Tibial nerve (tissue), 4 donors: ENCODE data around the gene ZBED4. TPM values are rescaled to one million over a fixed set of nuclear protein-coding genes. Genes with fewer than 3 reads are reported as not detected.
A peak's percentile ranks its signal among the peaks of the same experiment; 100 is the strongest.

Experiments used
- DNase-seq, 2 donors: peaks; one replicate each; pipeline ENCODE4 v3.0.0-alpha.2; 2019; ENCODE audit warnings: low spot score in 2 of 2
- H3K27ac ChIP-seq, 4 donors: fragments of 200-600 bp; sonication (generic) in 3 of 4; one replicate each; pipeline ENCODE4 v1.5.1; 2017 to 2019; ENCODE audit warnings: mild to moderate bottlenecking in 1 of 4
- H3K27me3 ChIP-seq, 2 donors: fragments of 200-600 bp; sonication (generic) in 1 of 2; one replicate each; pipeline versions ENCODE4 v1.5.1 to v1.6.0; 2017 to 2019
- H3K36me3 ChIP-seq, 3 donors: fragments of 200-600 bp; sonication (generic); one replicate each; pipeline ENCODE4 v1.5.1; 2018 to 2019
- H3K4me1 ChIP-seq, 4 donors: fragments of 200-600 bp; sonication (generic) in 3 of 4; one replicate each; pipeline ENCODE4 v1.5.1; 2017 to 2019
- H3K4me3 ChIP-seq, 4 donors: fragments of 200-600 bp; sonication (generic) in 3 of 4; one replicate each; pipeline ENCODE4 v1.5.1; 2017 to 2019; ENCODE audit warnings: mild to moderate bottlenecking in 1 of 4, moderate library complexity in 1 of 4
- H3K9me3 ChIP-seq, 4 donors: fragments of 200-600 bp; sonication (generic) in 3 of 4; one replicate each; pipeline ENCODE4 v1.5.1; 2017 to 2019
- EP300 ChIP-seq, 2 donors: sonication (generic); formaldehyde crosslinking; IDR thresholded peaks; one replicate each; pipeline ENCODE4 v1.6.1; 2017; ENCODE audit warnings: antibody characterized with exemption in 2 of 2, mild to moderate bottlenecking in 1 of 2
- POLR2A ChIP-seq, 2 donors: fragments of 450-650 bp; IDR thresholded peaks; one replicate each; pipeline ENCODE4 v1.6.1; 2017; ENCODE audit warnings: antibody characterized with exemption in 2 of 2, mild to moderate bottlenecking in 2 of 2, moderate library complexity in 2 of 2
- WGBS, 2 donors: methylation state at CpG; one replicate each; pipeline ENCODE4 v1.1.5; 2018; 5-methylcytosine and 5-hydroxymethylcytosine counted together
- total RNA-seq, 4 donors: library from RNA; depleted of rRNA; stranded (reverse); fragments of >200 nt; gene quantifications; one replicate each; pipeline ENCODE4 v1.1.0, GENCODE V29; 2016
- TF ChIP-seq, protein P1 (sequence below), 5 experiments: fragments of 200-600 bp in 3 of 5; fragments of 450-650 bp in 2 of 5; sonication (generic) in 3 of 5; IDR thresholded peaks; one replicate each; pipeline ENCODE4 v1.5.1; 2016 to 2019; ENCODE audit warnings: antibody characterized with exemption in 5 of 5, mild to moderate bottlenecking in 3 of 5, moderate library complexity in 2 of 5

ZBED4 gene
- total RNA-seq, 4 donors from 2014 or later: 5.9 to 12.3 (median 7.3) TPM

DNA sequence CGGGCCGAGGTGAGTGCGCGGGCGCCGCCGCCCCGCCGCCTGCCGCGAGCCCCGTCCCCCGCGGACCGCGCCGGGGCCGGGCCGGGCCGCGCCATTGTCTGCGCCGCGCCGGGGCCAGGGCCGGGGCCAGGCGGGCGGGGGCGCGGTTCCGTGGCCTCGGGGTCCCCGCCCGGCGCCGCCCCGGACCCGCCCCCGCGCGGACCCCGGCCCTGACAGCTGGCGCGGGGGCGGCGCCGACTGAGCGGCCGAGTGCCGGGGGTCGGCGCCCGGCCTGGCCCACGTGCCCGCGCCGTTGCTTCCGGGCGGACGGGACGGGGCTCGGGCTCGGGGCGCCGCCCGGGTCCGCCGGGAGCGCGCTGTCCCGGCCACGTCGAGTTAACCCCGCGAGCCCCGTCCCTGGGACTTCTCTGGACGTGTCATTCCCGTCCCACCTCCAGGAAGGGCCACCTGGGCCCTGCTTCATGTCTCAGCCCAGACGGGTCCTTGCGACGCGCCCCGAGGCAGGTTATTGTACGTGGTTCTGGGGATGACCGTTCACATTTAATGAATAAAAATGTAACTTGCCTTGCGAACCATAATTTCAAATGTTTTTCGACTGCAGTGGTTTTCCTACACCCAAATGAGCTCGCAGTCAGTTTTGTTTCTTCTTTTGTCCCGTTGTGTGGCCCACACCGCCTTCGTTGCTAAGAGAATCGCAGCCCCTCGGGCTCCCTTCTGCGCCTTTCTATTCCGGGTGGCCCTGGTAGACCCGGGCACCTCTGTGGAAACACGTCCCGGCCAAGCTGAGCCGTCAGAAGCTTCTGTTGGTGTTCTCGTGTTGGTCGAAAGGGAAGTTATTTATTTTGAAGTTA, 562 bp downstream of the ZBED4 start:
- peaks cover 0 to 8% (median 0%) of the 10 kb centered on the region in 3 donors for H3K36me3 ChIP-seq
- H3K27me3 ChIP-seq: peaks cover 3 to 18% of the 10 kb centered on the region in 2 donors
- H3K4me3 ChIP-seq: peak overlapping the region; percentile 50 to 81 (median 62)
- peaks cover 0 to 37% (median 17%) of the 10 kb centered on the region in 4 donors for H3K4me1 ChIP-seq
- WGBS, 2 donors: 0 to 1% methylated on average over 23 to 26 of the region's 101 CpGs
- H3K9me3 ChIP-seq: no peaks in the 10 kb centered on the region
- no peak for TF ChIP-seq EP300 (IDR thresholded peaks at IDR 0.05)
- TF ChIP-seq, protein P1, sequence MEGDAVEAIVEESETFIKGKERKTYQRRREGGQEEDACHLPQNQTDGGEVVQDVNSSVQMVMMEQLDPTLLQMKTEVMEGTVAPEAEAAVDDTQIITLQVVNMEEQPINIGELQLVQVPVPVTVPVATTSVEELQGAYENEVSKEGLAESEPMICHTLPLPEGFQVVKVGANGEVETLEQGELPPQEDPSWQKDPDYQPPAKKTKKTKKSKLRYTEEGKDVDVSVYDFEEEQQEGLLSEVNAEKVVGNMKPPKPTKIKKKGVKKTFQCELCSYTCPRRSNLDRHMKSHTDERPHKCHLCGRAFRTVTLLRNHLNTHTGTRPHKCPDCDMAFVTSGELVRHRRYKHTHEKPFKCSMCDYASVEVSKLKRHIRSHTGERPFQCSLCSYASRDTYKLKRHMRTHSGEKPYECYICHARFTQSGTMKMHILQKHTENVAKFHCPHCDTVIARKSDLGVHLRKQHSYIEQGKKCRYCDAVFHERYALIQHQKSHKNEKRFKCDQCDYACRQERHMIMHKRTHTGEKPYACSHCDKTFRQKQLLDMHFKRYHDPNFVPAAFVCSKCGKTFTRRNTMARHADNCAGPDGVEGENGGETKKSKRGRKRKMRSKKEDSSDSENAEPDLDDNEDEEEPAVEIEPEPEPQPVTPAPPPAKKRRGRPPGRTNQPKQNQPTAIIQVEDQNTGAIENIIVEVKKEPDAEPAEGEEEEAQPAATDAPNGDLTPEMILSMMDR (IDR thresholded peaks at IDR 0.05): no peak
- TF ChIP-seq POLR2A (IDR thresholded peaks at IDR 0.05): no peak
- peak overlapping the region in 3 of 4 donors; percentile 70 to 87 (median 76) for H3K27ac ChIP-seq
- DNase-seq: no peak

DNA sequence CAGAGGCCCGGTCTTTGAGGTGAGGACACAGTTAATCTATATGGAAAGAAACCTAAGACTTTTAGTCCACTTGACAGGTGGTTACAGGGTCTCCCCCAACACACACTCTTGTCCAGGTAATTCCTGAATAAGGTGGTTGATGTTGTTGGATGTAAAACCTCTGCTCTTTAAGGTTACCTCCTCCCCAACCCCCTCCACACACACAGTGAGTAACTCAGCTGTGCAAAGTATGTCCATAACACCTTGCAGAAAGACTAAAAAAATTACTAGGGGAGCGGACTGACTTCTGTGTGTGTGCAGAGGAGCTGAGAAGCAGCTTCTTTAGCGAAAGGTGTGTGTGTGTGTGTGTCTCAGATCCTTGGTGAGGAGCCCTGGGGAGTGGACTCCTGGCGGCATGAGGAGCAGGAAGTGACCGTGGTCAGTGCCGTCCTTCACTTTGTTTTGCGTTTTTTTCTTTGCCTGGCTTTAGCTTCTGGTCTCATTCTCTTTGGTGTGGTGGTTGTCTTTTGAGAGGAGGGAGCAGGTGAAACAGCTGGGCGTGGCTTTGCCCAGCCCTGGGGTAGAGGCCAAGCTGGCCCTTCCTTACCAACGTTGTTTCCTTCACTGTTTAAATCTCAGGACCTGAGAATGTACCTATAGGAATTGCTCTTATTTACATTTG, 1.7 kb downstream of the ZBED4 start:
- no peaks in the 10 kb centered on the region for H3K9me3 ChIP-seq
- WGBS, 2 donors: 40 to 43% methylated on average over 9 of the region's 9 CpGs
- peak overlapping the region in 1 of 4 donors; percentile 76 for H3K27ac ChIP-seq
- peaks cover 0 to 7% of the 10 kb centered on the region in 2 donors for H3K27me3 ChIP-seq
- TF ChIP-seq POLR2A (IDR thresholded peaks at IDR 0.05): no peak
- TF ChIP-seq, protein P1 (IDR thresholded peaks at IDR 0.05): no peak
- no peak for TF ChIP-seq EP300 (IDR thresholded peaks at IDR 0.05)
- H3K36me3 ChIP-seq: peaks cover 0 to 8% (median 0%) of the 10 kb centered on the region in 3 donors
- H3K4me1 ChIP-seq: peaks cover 0 to 29% (median 11%) of the 10 kb centered on the region in 4 donors
- no peak for DNase-seq
- H3K4me3 ChIP-seq: peak overlapping the region in 2 of 4 donors; percentile 64 to 81

DNA sequence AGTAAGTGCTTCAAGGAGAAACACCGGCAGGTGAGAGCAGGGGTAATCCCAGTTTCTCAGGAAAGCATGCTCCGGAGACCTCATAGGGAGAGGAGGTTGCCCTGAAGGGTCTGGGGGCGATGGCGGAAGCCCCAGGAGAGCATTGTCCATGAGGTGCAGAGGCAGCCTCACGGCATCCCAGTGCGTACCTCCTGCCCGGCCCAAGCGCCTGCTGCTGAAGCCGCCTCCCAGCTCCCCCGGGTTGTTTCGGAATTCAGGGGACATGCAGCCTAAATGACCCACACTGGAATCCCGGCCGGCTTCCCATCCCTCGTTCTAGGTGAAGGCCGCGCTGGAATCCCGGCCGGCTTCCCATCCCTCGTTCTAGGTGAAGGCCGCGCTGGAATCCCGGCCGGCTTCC, 2.7 kb downstream of the ZBED4 start:
- Histone ChIP-seq H3K4me3 (no peak overlapping the region), H3K27ac (no peak overlapping the region), H3K4me1 (peaks cover 0 to 29% (median 11%) of the 10 kb centered on the region in 4 donors), H3K27me3 (no peaks in the 10 kb centered on the region), H3K9me3 (no peaks in the 10 kb centered on the region), H3K36me3 (peaks cover 0 to 8% (median 0%) of the 10 kb centered on the region in 3 donors)
- no peak for DNase-seq
- TF ChIP-seq, protein P1 (IDR thresholded peaks at IDR 0.05): no peak
- TF ChIP-seq POLR2A (IDR thresholded peaks at IDR 0.05) (no peak), EP300 (IDR thresholded peaks at IDR 0.05) (no peak)
- WGBS, 2 donors: 83 to 90% methylated on average over 8 to 22 of the region's 23 CpGs

GRCh38 chr22:49856766-49857618, 3.3 kb downstream of the ZBED4 start:
- no peak overlapping the region for H3K27ac ChIP-seq
- H3K36me3 ChIP-seq: peaks cover 0 to 8% (median 0%) of the 10 kb centered on the region in 3 donors
- DNase-seq: no peak
- WGBS, 2 donors: 85 to 92% methylated on average over 27 to 28 of the region's 31 CpGs
- no peaks in the 10 kb centered on the region for H3K9me3 ChIP-seq
- no peak overlapping the region for H3K4me3 ChIP-seq
- TF ChIP-seq, protein P1 (IDR thresholded peaks at IDR 0.05): no peak
- TF ChIP-seq POLR2A (IDR thresholded peaks at IDR 0.05) (no peak), EP300 (IDR thresholded peaks at IDR 0.05) (no peak)
- H3K27me3 ChIP-seq: no peaks in the 10 kb centered on the region
- H3K4me1 ChIP-seq: peaks cover 0 to 29% (median 11%) of the 10 kb centered on the region in 4 donors
